Upper lobe of left lung (tissue), 6 donors: ENCODE data around the gene SLC26A1. TPM values are rescaled to one million over a fixed set of nuclear protein-coding genes. Genes with fewer than 3 reads are reported as not detected.

Experiments
- ATAC-seq, 2 donors: fragments of 200-7000 bp; cut with Tn5 transposase; one replicate each; pipeline ENCODE4 v1.9.1; 2022; ENCODE audit warnings: mild to moderate bottlenecking in 2 of 2, moderate library complexity in 2 of 2; ENCODE audit not compliant: low FRiP score in 2 of 2
- DNase-seq, 2 donors: peaks; one replicate each; pipeline ENCODE4 v3.0.0-alpha.2; 2019 to 2020
- H3K27ac ChIP-seq, 4 donors: fragments of 200-600 bp; sonication (generic); one replicate each; pipeline ENCODE4 v1.5.1; 2016 to 2019
- H3K27me3 ChIP-seq, 4 donors: fragments of 200-600 bp; sonication (generic); one replicate each; pipeline ENCODE4 v1.5.1; 2017 to 2019
- H3K36me3 ChIP-seq, 4 donors: fragments of 200-600 bp; sonication (generic); one replicate each; pipeline ENCODE4 v1.5.1; 2016 to 2019
- H3K4me1 ChIP-seq, 4 donors: fragments of 200-600 bp; sonication (generic); one replicate each; pipeline ENCODE4 v1.5.1; 2018 to 2019
- H3K4me3 ChIP-seq, 4 donors: fragments of 200-600 bp; sonication (generic); one replicate each; pipeline ENCODE4 v1.5.1; 2017 to 2019; ENCODE audit warnings: mild to moderate bottlenecking in 2 of 4, moderate library complexity in 1 of 4
- H3K9me3 ChIP-seq, 4 donors: fragments of 200-600 bp; sonication (generic); one replicate each; pipeline ENCODE4 v1.5.1; 2018 to 2019
- EP300 ChIP-seq, 4 donors: sonication (generic); formaldehyde crosslinking; IDR thresholded peaks; one replicate each; pipeline ENCODE4 v1.5.1; 2017; ENCODE audit warnings: antibody characterized with exemption in 4 of 4, control low read depth in 2 of 4
- POLR2A ChIP-seq, 4 donors: fragments of 450-650 bp; IDR thresholded peaks; one replicate each; pipeline ENCODE4 v1.5.1; 2016 to 2017; ENCODE audit warnings: antibody characterized with exemption in 4 of 4, mild to moderate bottlenecking in 2 of 4
- POLR2AphosphoS5 ChIP-seq, 2 donors: sonication (generic); formaldehyde crosslinking; IDR thresholded peaks; one replicate each; pipeline ENCODE4 v1.5.1; 2017; ENCODE audit warnings: antibody characterized with exemption in 2 of 2
- WGBS, 2 donors: methylation state at CpG; one replicate each; pipeline ENCODE4 v1.1.5; 2017 to 2018; 5-methylcytosine and 5-hydroxymethylcytosine counted together
- total RNA-seq, 6 donors: library from RNA; depleted of rRNA in 4 of 6; stranded (reverse); fragments of >200 nt in 4 of 6; gene quantifications; one replicate each; pipeline versions ENCODE4 v1.1.0 to v1.2.1, GENCODE V29; 2016 to 2021
- TF ChIP-seq, protein P1 (sequence below), 6 experiments: fragments of 450-650 bp in 4 of 6; fragments of 200-600 bp in 2 of 6; sonication (generic) in 2 of 6; IDR thresholded peaks; one replicate each; pipeline ENCODE4 v1.5.1; 2016 to 2019; ENCODE audit warnings: antibody characterized with exemption in 6 of 6
- donor health status: DM: no; HTN: no; CAD: no; lungs with moderate emphysema.
- donor health status: DM: no; HTN: yes; CAD: no; lungs with severe emphysema.

The SLC26A1 gene
- total RNA-seq, 6 donors from 2014 or later = 0.39 to 2.1 (median 0.68) TPM

DNA sequence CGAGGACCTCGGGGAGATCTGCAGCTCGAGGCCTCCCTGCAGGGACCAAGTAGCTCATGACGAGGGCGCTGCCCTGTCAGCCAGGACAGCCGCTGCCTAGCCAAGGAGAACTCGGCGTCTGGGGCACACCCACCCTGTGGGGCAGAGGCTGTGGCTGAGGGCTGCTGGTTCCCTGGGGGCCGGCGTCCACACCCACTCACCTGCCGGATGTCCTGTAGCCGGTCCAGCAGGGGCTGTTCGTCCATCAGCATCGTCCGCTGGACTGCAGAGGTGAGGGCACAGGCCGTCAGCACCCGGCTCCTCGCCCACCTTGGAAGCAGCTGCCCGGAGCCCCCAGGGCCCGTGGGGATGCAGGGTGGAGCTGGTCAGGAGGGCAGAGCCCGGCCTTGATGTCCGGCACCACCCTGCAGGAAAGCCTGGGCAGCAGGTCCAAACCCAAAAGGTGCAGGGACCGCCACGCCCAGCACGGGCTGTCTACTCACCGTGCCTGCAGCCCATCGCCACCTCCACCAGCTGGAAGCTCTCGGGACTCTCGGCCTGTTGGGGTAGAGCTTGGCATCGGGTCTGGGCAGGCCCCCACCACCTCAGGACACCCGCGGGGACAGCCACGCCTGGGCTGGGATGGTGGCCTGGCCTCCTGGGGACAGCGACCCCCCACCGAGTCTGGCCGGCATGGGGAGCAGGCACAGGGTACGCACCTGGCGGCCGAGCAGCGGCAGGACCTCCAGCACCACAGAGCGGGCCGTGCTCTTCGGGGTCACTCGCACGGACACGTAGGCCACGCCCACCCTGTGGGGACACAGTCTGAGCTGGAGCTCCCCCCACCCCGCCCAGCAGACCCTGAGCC, 26.7 kb downstream of the SLC26A1 start:
- Histone ChIP-seq H3K9me3 (no peaks in the 10 kb centered on the region), H3K4me3 (no peak overlapping the region), H3K27ac (no peak overlapping the region), H3K4me1 (peaks cover 1 to 26% (median 9%) of the 10 kb centered on the region in 4 donors), H3K36me3 (peaks cover 0 to 51% (median 34%) of the 10 kb centered on the region in 4 donors), H3K27me3 (peaks cover 0 to 6% (median 2%) of the 10 kb centered on the region in 4 donors)
- ATAC-seq (no peak), DNase-seq (peak in 1 of 2 donors; percentile 77)
- TF ChIP-seq POLR2AphosphoS5 (IDR thresholded peaks at IDR 0.05) = no peak
- no peak for TF ChIP-seq EP300 (IDR thresholded peaks at IDR 0.05)
- no peak for TF ChIP-seq POLR2A (IDR thresholded peaks at IDR 0.05)
- TF ChIP-seq, protein P1, sequence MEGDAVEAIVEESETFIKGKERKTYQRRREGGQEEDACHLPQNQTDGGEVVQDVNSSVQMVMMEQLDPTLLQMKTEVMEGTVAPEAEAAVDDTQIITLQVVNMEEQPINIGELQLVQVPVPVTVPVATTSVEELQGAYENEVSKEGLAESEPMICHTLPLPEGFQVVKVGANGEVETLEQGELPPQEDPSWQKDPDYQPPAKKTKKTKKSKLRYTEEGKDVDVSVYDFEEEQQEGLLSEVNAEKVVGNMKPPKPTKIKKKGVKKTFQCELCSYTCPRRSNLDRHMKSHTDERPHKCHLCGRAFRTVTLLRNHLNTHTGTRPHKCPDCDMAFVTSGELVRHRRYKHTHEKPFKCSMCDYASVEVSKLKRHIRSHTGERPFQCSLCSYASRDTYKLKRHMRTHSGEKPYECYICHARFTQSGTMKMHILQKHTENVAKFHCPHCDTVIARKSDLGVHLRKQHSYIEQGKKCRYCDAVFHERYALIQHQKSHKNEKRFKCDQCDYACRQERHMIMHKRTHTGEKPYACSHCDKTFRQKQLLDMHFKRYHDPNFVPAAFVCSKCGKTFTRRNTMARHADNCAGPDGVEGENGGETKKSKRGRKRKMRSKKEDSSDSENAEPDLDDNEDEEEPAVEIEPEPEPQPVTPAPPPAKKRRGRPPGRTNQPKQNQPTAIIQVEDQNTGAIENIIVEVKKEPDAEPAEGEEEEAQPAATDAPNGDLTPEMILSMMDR (IDR thresholded peaks at IDR 0.05) = no peak
- 89 to 94% methylated on average over 19 to 40 of the region's 48 CpGs for WGBS, 2 donors

DNA sequence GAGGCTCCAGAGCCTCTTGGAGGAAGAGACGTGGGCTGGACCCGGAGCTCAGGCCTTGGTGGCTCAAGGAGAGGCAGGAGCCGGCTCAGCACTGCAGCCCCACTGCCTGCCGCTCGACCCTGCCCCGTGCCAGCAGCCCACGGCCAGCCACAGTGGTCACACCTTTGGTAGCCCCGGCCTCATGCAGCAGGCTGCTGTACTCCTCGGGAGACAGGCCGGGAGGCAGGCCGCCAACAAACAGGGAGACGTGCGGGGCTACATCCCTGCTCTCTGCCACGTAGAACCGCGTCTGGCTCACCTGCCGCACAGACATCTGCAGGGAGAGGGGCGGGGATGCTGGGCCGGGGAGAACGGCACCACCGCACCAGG, 27.5 kb downstream of the SLC26A1 start:
- Histone ChIP-seq H3K4me3 (no peak overlapping the region), H3K36me3 (peaks cover 0 to 58% (median 38%) of the 10 kb centered on the region in 4 donors), H3K9me3 (no peaks in the 10 kb centered on the region), H3K27ac (no peak overlapping the region), H3K4me1 (peaks cover 0 to 18% (median 4%) of the 10 kb centered on the region in 4 donors), H3K27me3 (peaks cover 0 to 6% (median 2%) of the 10 kb centered on the region in 4 donors)
- no peak for TF ChIP-seq EP300 (IDR thresholded peaks at IDR 0.05)
- TF ChIP-seq POLR2A (IDR thresholded peaks at IDR 0.05) = no peak
- no peak for TF ChIP-seq POLR2AphosphoS5 (IDR thresholded peaks at IDR 0.05)
- TF ChIP-seq, protein P1 (IDR thresholded peaks at IDR 0.05) = no peak
- DNase-seq = peak in 1 of 2 donors; percentile 77
- 89 to 92% methylated on average over 6 to 13 of the region's 21 CpGs for WGBS, 2 donors
- no peak for ATAC-seq

DNA sequence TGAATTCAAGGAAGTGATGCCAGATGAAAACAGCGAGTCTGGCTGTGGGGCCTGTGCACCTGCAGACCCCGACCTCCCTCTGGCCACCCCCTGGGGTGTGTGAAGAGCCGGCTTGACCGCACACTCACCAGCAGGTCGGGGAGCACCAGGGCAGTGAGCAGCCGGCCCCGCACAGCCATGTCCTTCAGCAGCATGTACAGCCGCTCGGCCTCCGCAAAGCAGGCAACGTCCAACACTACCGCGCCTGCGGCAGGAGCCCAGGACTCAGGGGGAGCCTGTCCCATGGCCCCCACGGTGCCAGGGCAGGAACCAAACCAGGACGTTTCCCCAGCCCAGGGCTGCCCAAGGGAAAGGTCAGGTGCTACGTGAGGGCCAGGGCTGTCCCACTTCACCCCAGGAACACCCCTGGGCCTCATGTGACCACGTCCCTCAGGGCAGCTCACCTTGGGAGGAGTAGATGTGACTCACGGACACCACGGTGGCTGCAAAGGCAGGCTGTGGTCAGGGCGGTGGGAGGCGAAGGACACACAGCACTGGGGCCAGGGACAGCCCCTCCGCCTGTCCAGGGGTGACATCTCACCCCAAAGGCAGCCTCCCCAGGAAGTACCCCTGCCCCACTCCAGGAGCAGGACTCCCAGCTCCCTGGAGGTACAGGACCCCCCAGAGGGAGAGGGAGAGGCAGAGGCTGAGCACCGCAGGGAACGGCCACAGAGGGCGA, 28.0 kb downstream of the SLC26A1 start:
- TF ChIP-seq, protein P1 (IDR thresholded peaks at IDR 0.05) = no peak
- TF ChIP-seq POLR2AphosphoS5 (IDR thresholded peaks at IDR 0.05) = no peak
- no peak for TF ChIP-seq EP300 (IDR thresholded peaks at IDR 0.05)
- TF ChIP-seq POLR2A (IDR thresholded peaks at IDR 0.05) = no peak
- Histone ChIP-seq H3K4me1 (peaks cover 0 to 16% (median 4%) of the 10 kb centered on the region in 4 donors), H3K27ac (no peak overlapping the region), H3K9me3 (no peaks in the 10 kb centered on the region), H3K36me3 (peaks cover 0 to 64% (median 41%) of the 10 kb centered on the region in 4 donors), H3K4me3 (no peak overlapping the region), H3K27me3 (peaks cover 0 to 6% (median 2%) of the 10 kb centered on the region in 4 donors)
- WGBS, 2 donors = 94 to 100% methylated on average over 5 to 18 of the region's 26 CpGs
- ATAC-seq (no peak), DNase-seq (peak in 1 of 2 donors; percentile 80)

DNA sequence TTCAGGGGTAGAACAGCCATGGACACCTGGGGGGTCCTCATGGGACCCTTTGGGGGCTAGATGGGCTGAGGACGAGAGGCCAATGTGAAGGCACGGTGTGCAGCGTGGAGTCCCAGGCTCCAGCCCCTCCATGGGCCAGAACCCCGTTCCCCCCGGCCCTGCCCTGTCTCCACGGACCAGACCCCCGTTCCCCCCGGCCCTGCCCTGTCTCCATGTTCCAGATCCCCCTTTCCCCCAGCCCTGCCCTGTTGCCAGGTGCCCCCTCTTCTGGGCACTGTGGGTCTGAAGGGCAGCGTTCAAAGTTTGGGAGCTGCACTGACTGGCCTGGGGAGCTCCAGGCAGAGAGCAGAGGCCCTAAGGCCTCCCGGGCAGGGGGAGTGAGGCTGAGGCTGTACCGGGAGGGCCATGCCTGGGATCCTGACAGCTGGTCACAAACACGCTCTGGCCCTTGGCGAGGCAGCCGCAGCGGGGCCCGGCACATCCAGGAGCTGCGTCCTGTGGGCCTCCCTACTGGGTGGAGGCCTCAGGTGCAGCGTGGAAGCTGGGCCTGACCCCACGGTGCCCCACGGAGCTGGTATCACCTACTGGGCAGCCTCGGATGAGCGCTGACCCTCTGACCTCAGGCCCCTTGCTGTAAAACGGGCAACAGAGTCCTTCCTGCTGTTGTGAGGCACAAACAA, 28.7 kb downstream of the SLC26A1 start:
- Histone ChIP-seq H3K4me3 (no peak overlapping the region), H3K9me3 (no peaks in the 10 kb centered on the region), H3K27me3 (peaks cover 0 to 6% (median 2%) of the 10 kb centered on the region in 4 donors), H3K4me1 (peaks cover 0 to 16% (median 4%) of the 10 kb centered on the region in 4 donors), H3K27ac (no peak overlapping the region), H3K36me3 (peaks cover 0 to 69% (median 44%) of the 10 kb centered on the region in 4 donors)
- TF ChIP-seq POLR2AphosphoS5 (IDR thresholded peaks at IDR 0.05) = no peak
- TF ChIP-seq EP300 (IDR thresholded peaks at IDR 0.05) = no peak
- TF ChIP-seq, protein P1 (IDR thresholded peaks at IDR 0.05) = no peak
- TF ChIP-seq POLR2A (IDR thresholded peaks at IDR 0.05) = no peak
- DNase-seq (peak in 1 of 2 donors; percentile 78), ATAC-seq (no peak)
- 95 to 100% methylated on average over 2 to 21 of the region's 23 CpGs for WGBS, 2 donors
